Measurements from ENCODE around the gene BPIFB2. TPM values are rescaled to one million over a fixed set of nuclear protein-coding genes. Genes with fewer than 3 reads are reported as not detected.
"Not testable (repeated sequence)": the region's sequence is repeated elsewhere in the genome, so short reads cannot be mapped to it uniquely, and the experiment has no call there.

BPIFB2 gene
- total RNA-seq, 8 experiments from 2014 or later: not detected

DNA sequence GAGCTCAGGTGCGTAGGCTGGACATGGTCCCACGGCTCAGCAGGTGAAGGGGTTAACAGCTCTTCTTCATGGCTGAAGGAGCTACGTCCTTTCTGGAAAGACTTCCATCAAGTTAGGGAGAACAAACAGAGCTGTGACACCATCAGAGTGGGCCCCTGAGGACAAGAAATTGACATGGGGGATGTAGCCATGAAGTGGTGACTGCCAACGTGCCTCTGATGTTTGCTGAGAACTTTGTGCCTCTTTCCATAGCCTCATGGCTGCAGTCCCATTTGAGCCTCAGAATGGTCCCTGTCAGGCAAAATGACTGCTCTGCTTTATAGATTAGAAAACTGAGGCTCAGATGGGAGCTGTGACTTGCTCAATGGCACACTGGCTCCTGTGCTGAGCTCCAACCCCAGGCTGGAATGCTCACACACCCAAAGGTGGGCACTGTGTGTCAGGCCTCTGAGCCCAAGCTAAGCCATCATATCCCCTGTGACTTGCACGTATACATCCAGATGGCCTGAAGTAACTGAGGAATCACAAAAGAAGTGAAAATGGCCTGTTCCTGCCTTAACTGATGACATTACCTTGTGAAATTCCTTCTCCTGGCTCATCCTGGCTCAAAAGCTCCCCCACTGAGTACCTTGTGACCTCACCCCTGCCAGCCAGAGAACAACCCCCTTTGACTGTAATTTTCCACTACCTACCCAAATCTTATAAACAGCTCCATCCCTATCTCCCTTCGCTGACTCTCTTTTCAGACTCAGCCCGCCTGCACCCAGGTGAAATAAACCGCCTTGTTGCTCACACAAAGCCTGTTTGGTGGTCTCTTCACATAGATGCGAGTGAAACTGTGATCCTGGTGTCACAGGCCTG, 33.1 kb upstream of the BPIFB2 start:
- H3K4me1 ChIP-seq (replicated peaks in 1 of 2): peaks cover 10 to 11% of the 10 kb centered on the region in 2 donors
- H3K4me3 ChIP-seq; ATAC-seq (replicated peaks in 6 of 8); H3K27ac ChIP-seq; in situ Hi-C loops (cut with MboI; ENCODE audit: low pct_unique_long_range_greater_than_20kb in 2 of 9, low sequenced_read_pairs in 9 of 9, unreplicated experiment in 9 of 9): not testable (repeated sequence)
- 27 to 93% (median 80%) methylated on average over 1 to 7 of the region's 9 CpGs; no CpG with 5 or more reads in 1 of the 10 experiments for WGBS, 10 experiments

DNA sequence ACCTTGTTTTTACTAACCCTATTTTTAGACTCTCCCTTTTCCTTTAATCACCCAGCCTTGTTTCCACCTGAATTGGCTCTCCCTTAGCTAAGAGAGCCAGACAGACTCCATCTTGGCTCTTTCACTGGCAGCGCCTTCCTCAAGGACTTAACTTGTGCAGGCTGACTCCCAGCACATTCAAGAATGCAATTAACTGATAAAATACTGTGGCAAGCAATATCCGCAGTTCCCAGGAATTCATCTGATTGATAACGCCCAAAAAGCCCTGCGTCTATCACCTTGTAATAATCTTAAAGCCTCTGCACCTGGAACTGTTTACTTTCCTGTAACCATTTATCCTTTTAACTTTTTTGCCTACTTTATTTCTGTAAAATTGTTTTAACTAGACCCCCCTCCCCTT, 32.4 kb upstream of the BPIFB2 start:
- H3K27ac ChIP-seq; ATAC-seq (replicated peaks in 6 of 8); in situ Hi-C loops (cut with MboI; ENCODE audit: low pct_unique_long_range_greater_than_20kb in 2 of 9, low sequenced_read_pairs in 9 of 9, unreplicated experiment in 9 of 9); H3K4me3 ChIP-seq: not testable (repeated sequence)
- WGBS, 10 experiments: 40 to 100% (median 91%) methylated on average over 1 to 4 of the region's 4 CpGs; no CpG with 5 or more reads in 5 of the 10 experiments
- peaks cover 12 to 17% of the 10 kb centered on the region in 2 donors for H3K4me1 ChIP-seq (replicated peaks in 1 of 2)

DNA sequence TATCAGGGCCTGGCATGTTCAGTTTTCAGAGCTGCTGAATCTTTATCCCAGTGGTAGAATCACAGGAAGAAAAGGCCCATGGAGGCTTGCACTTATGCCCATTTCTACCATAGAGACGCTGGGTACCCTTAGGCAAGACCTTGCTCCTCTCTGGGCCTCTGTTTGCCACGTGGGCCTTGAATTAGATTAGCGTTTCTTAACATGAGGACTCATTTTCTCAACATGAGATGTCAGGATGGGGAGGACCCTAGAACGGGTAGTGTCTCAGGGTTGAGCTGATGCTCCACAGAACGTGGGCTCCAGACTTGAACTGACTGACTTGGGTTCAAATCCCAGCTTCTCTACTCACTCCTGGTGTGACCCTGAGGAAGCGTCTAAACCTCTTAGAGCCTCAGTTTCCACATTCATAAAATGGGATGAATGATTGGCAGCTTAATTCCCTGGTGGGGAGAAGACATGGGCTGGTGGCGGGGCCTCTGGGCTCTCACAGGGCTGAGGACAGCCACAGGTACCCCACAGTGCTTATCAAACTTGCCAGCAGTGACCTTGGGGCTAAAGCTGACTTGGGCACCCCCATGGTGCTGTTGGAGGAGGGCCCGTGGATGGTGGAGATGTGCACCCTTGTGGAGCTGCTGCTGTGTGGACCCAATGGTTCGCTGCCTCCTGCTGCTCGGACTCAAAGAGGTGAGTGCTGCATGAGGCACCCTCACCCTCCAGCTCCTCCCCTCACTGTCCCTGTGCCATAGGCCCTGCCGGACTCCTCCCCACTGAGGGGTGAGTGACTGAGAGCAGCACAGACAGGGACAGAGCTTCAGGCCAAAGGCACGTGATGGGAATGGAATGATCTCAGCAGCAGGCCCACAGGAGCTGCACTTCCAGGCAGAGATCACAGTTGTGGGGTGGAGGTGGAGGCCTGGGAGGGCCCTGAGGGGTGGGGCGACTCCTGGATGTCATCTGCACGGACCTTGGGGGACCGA, 31.5 kb upstream of the BPIFB2 start:
- Histone ChIP-seq H3K4me1 (replicated peaks in 1 of 2) (peaks cover 20 to 23% of the 10 kb centered on the region in 2 donors), H3K4me3 (no peak overlapping the region), H3K27ac (no peak overlapping the region)
- ATAC-seq (replicated peaks in 6 of 8): peak in 7 of 8 experiments; percentile 19 to 91 (median 66)
- in situ Hi-C loops (cut with MboI; ENCODE audit: low pct_unique_long_range_greater_than_20kb in 2 of 9, low sequenced_read_pairs in 9 of 9, unreplicated experiment in 9 of 9): no loop called here
- 18 to 94% (median 76%) methylated on average over 1 to 6 of the region's 15 CpGs; no CpG with 5 or more reads in 2 of the 10 experiments for WGBS, 10 experiments

DNA sequence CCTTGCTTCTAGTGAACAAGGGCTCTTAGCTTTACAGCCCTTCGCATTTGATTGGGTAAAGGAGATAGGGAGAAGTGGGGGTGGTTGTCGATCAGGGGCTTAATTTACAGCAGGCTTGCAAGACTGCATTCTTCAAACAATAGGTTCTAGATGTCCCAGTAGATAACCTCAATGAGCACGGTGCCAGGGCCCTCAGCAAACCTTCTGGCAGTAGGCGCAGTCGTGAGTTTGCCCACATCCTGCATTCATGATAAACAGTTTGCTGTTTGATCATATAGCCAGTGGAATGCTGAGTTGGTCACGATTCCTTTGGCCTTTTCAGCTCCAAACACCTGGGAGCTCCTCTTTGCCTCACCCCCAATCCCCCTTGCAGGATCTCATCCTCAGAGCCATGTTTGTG, 30.8 kb upstream of the BPIFB2 start:
- Histone ChIP-seq H3K4me3 (no peak overlapping the region), H3K4me1 (replicated peaks in 1 of 2) (peaks cover 16 to 21% of the 10 kb centered on the region in 2 donors), H3K27ac (no peak overlapping the region)
- 79 to 100% (median 88%) methylated on average over 1 to 5 of the region's 6 CpGs; no CpG with 5 or more reads in 4 of the 10 experiments for WGBS, 10 experiments
- ATAC-seq (replicated peaks in 6 of 8): no peak
- in situ Hi-C loops (cut with MboI; ENCODE audit: low pct_unique_long_range_greater_than_20kb in 2 of 9, low sequenced_read_pairs in 9 of 9, unreplicated experiment in 9 of 9): no loop called here

DNA sequence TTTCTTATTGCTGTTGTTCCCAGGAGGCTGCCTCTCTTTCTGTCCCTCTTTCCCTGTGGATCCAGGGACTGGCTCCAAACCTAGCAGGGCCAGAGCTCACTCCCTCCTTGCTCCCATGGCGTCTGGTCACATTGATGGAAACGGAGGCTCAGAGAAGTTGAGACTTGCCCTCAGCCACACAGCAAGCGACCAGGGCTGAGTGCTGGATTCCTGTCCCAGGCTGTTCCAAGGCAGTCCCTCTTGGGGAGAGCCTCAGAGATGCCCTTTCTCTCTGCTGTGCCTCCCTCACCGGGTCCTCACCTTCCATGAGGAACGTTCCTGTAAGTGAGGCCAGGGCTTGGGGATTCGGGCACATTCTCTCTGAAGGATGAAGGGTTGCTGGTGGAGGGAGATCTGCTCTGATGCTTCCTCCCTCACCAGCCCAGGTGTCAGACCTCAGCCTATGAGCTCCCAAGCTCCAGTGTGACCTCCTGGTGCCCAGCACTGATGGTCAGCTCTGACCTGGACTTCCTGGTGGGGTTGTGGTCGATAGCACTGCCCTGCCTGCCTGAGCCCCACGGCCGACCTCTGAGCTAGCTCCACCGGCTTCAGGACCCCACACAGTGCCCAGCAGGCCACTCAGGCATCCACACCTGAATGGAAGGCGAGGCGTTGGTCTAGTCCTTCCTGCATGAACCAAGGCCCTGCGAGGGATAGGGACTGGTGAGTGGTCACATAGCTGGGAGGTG, 30.1 kb upstream of the BPIFB2 start:
- in situ Hi-C loops (cut with MboI; ENCODE audit: low pct_unique_long_range_greater_than_20kb in 2 of 9, low sequenced_read_pairs in 9 of 9, unreplicated experiment in 9 of 9): no loop called here
- no peak for ATAC-seq (replicated peaks in 6 of 8)
- Histone ChIP-seq H3K4me3 (no peak overlapping the region), H3K27ac (no peak overlapping the region), H3K4me1 (replicated peaks in 1 of 2) (peaks cover 9 to 14% of the 10 kb centered on the region in 2 donors)
- WGBS, 10 experiments: 10 to 100% (median 80%) methylated on average over 1 to 5 of the region's 13 CpGs; no CpG with 5 or more reads in 3 of the 10 experiments

DNA sequence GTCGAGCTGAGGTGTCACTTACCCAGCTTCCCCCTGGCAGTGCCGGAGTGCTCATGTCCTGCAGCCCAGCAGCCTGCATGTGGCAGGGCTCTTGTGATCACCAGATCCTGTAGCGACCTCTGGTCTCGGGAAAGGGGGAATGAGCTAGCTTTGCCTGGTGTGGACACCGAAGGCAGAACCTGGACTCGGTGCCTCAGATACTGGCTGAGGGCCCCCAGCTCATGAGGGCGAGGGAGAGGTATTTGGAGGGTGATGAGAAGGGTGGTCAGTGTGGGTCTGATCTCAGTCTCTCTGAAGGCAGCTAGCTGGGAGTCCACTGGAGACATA, 29.5 kb upstream of the BPIFB2 start:
- in situ Hi-C loops (cut with MboI; ENCODE audit: low pct_unique_long_range_greater_than_20kb in 2 of 9, low sequenced_read_pairs in 9 of 9, unreplicated experiment in 9 of 9): no loop called here
- H3K27ac ChIP-seq: no peak overlapping the region
- ATAC-seq (replicated peaks in 6 of 8): no peak
- H3K4me3 ChIP-seq: no peak overlapping the region
- WGBS, 10 experiments: 50 to 100% (median 86%) methylated on average over 1 to 5 of the region's 7 CpGs; no CpG with 5 or more reads in 6 of the 10 experiments
- H3K4me1 ChIP-seq (replicated peaks in 1 of 2): peaks cover 9 to 14% of the 10 kb centered on the region in 2 donors

DNA sequence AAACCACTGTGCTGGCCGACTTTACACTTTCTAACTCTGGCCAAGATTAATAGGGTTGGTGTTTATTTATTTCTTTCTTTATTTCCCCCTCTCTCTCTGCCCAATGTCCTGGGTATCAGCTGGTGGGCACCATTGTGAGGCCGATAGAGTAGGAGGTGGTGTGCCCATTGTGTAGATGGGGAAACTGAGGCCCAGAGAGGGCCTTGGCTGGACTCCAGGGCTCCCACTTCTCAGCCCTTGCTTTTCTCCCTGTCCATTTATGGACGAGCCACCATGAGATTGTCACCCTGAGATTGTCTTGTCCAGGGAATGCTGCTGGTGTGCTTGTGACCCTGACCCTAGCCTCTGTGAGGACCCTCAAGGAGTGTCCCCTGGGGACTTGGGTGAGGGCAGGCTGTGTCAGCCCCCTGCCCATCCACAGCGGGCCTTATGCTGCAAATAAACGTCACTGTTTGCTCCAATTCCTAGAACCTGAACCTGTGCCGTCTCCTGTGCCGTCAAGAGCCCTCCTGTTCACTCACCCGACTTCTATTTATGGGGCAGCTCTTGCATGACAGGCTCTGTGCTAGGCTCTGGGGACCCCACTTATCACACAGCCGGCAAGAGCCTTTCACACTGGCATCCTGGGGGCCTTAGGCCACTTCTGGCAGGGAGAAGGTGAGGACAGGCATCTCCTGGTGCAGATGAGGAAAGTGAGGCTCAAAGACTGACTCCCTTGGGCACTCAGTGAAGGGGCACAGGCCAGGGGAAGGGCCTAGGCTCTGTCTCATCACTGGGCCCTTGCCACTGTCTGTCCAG, 28.1 kb upstream of the BPIFB2 start:
- H3K4me3 ChIP-seq: no peak overlapping the region
- ATAC-seq (replicated peaks in 6 of 8): no peak
- WGBS, 10 experiments: 0 to 93% (median 60%) methylated on average over 1 to 7 of the region's 9 CpGs; no CpG with 5 or more reads in 3 of the 10 experiments
- H3K27ac ChIP-seq: peak overlapping the region in 1 of 2 donors; percentile 56
- peaks cover 9 to 14% of the 10 kb centered on the region in 2 donors for H3K4me1 ChIP-seq (replicated peaks in 1 of 2)
- in situ Hi-C loops (cut with MboI; ENCODE audit: low pct_unique_long_range_greater_than_20kb in 2 of 9, low sequenced_read_pairs in 9 of 9, unreplicated experiment in 9 of 9): no loop called here

DNA sequence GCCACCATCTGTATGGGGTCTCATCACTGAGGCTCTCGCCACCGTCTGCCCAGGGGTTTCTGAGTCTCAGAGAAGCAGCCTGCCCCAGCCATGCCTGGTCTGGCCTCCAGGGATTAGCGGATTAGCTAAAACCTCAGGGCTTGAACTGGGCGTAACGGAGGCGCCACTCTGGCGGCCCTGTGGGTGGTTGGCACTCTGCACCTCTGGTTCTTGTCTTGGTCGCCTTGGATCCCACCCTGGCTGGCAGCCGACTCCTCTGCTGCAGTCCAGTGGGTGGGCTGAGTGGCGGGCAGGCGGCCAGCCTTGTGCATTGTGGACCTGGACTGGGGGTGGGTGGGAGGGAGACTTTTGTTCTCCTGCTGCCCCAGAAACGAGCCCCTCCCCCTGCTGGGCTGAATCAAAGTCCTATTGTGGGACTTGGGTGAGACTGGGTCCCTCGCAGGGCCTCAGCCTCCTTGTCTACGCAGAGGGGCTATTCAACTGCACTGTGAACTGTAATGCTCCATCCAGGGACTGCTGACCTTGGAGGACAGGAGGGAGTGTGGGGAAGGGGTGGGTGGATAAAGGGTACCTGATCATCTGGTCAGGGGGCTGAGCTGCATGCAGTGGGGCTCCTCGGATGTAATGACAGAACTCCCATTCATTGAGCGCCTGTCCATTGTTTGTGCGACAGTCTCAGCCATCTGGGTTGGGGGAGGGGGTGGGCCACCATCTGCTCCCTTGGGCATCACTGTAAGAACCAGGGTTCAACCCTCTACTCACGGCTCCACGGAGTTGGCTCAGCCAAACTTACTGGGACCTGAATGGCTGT, 27.2 kb upstream of the BPIFB2 start:
- no peak overlapping the region for H3K4me3 ChIP-seq
- ATAC-seq (replicated peaks in 6 of 8): peak in 5 of 8 experiments; percentile 82 to 89 (median 87)
- H3K4me1 ChIP-seq (replicated peaks in 1 of 2): peaks cover 9 to 14% of the 10 kb centered on the region in 2 donors
- peak overlapping the region in 1 of 2 donors; percentile 56 for H3K27ac ChIP-seq
- in situ Hi-C loops (cut with MboI; ENCODE audit: low pct_unique_long_range_greater_than_20kb in 2 of 9, low sequenced_read_pairs in 9 of 9, unreplicated experiment in 9 of 9): no loop called here
- 0% methylated on average over 1 of the region's 19 CpGs; no CpG with 5 or more reads in 9 of the 10 experiments for WGBS, 10 experiments

DNA sequence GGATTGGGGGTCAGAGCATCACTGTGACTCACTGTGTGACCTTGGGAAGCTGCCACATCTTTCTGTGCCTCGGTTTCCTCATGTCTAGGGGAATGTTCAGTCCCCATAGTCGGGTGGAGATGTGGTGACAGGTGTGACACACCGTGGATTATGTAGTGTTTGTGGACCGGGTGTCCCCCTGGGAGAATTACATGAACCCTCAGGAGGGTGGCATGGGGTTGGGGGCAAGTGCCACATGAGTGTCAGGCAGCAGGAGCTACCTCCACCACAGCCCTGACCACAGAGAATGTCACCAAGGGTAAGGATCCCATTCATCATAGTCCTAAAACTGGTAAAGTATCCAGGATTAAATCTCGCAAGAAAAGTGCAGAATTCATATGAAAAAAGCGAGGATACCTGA, 26.5 kb upstream of the BPIFB2 start:
- WGBS, 10 experiments: 0 to 100% (median 90%) methylated on average over 1 to 5 of the region's 6 CpGs; no CpG with 5 or more reads in 1 of the 10 experiments
- Histone ChIP-seq H3K27ac (peak overlapping the region in 1 of 2 donors; percentile 53), H3K4me3 (no peak overlapping the region), H3K4me1 (replicated peaks in 1 of 2) (peaks cover 9 to 14% of the 10 kb centered on the region in 2 donors)
- ATAC-seq (replicated peaks in 6 of 8): no peak
- in situ Hi-C loops (cut with MboI; ENCODE audit: low pct_unique_long_range_greater_than_20kb in 2 of 9, low sequenced_read_pairs in 9 of 9, unreplicated experiment in 9 of 9): no loop called here

DNA sequence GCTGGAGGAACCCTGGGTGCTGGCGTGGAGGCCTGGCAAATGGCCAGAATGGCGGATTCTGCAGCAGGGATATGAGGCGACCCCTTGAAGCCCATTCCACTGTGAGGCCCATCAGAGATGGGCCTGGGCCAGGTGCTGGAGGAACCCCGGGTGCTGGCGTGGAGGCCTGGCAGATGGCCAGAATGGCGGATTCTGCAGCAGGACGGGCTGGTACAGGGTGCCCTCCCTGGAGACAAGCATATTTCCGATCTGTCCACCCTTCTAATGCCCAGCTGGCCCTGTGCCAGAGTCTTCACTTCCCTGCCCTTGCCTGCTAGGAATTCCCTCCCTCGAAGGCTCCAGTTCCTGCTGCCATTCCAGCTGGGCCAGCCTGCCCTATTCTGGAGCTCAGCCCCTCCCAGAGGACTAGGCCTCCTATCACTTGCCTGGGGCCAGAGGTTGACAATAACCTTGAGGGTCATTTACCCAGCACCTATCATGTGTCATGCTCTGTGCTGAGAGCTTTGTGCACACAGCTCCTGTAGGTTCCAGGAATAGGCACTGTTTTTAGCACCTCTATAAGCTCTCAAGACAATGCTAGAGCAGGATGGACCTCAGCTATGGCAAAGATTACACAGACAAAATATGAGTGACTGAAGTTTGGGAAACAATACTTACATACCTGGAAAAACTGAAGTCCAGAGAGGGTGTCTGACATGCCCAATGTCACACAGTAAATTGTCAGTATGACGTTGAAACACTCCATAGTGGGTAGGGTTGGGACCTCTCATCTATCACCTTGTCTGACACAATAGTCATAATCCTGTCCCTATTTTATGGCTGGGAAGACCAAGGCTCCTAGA, 24.7 kb upstream of the BPIFB2 start:
- H3K4me1 ChIP-seq (replicated peaks in 1 of 2): peaks cover 9 to 14% of the 10 kb centered on the region in 2 donors
- in situ Hi-C loops (cut with MboI; ENCODE audit: low pct_unique_long_range_greater_than_20kb in 2 of 9, low sequenced_read_pairs in 9 of 9, unreplicated experiment in 9 of 9): no loop called here
- 0 to 86% (median 15%) methylated on average over 1 to 4 of the region's 10 CpGs; no CpG with 5 or more reads in 6 of the 10 experiments for WGBS, 10 experiments
- H3K4me3 ChIP-seq: no peak overlapping the region
- ATAC-seq (replicated peaks in 6 of 8): peak in 2 of 8 experiments; percentile 19 to 32
- no peak overlapping the region for H3K27ac ChIP-seq

Data from motor neuron (in vitro differentiated cells).